ENCODE results near the gene PGLYRP4.

Gene PGLYRP4

GRCh38 chr1:153374071-153374470 lies 25.4 kb upstream of the PGLYRP4 start:
- DNase-seq = no peak

- no peak for DNase-seq
Observed at GRCh38 chr1:153372571-153372970, 23.9 kb upstream of the PGLYRP4 start.

GRCh38 chr1:153371231-153371630 lies 22.6 kb upstream of the PGLYRP4 start:
- no peak for DNase-seq

GRCh38 chr1:153370146-153370545 lies 21.5 kb upstream of the PGLYRP4 start:
- DNase-seq = no peak

GRCh38 chr1:153368495-153368894 lies 19.9 kb upstream of the PGLYRP4 start:
- no peak for DNase-seq

GRCh38 chr1:153367090-153367489 lies 18.4 kb upstream of the PGLYRP4 start:
- no peak for DNase-seq

- DNase-seq = no peak
Observed at GRCh38 chr1:153366261-153366660, 17.6 kb upstream of the PGLYRP4 start.

- no peak for DNase-seq
Observed at GRCh38 chr1:153365696-153366095, 17.1 kb upstream of the PGLYRP4 start.

GRCh38 chr1:153364766-153365666 lies 16.4 kb upstream of the PGLYRP4 start:
- DNase-seq = no peak

GRCh38 chr1:153364156-153364555 lies 15.5 kb upstream of the PGLYRP4 start:
- no peak for DNase-seq

GRCh38 chr1:153363641-153364040 lies 15.0 kb upstream of the PGLYRP4 start:
- DNase-seq = no peak

- no peak for DNase-seq
Observed at GRCh38 chr1:153362187-153362775, 13.6 kb upstream of the PGLYRP4 start.

- no peak for DNase-seq
Observed at GRCh38 chr1:153361480-153362109, 13.0 kb upstream of the PGLYRP4 start.

GRCh38 chr1:153360592-153361479 lies 12.2 kb upstream of the PGLYRP4 start:
- DNase-seq = no peak

- no peak for DNase-seq
Observed at GRCh38 chr1:153360190-153360589, 11.5 kb upstream of the PGLYRP4 start.

GRCh38 chr1:153359241-153359640 lies 10.6 kb upstream of the PGLYRP4 start:
- DNase-seq = no peak

- DNase-seq = no peak
Observed at GRCh38 chr1:153358691-153358975, 10.0 kb upstream of the PGLYRP4 start.

GRCh38 chr1:153357853-153358690 lies 9.4 kb upstream of the PGLYRP4 start, which contains the start of gene S100A9:
Gene S100A9, plus strand, starts transcription at chr1:153357854. Its CDS starts 430 bp downstream, at chr1:153358284.
- no peak for DNase-seq

- DNase-seq = no peak
Observed at GRCh38 chr1:153357076-153357852, 8.6 kb upstream of the PGLYRP4 start.

- DNase-seq = no peak
Observed at GRCh38 chr1:153356392-153357075, 7.9 kb upstream of the PGLYRP4 start.

Data from NCI-H510A treated with DMSO at 0.1 percent for 48 hours (cell line).